Brain pericyte (primary cell): ENCODE measurements around the gene P4HA2.
A peak's percentile ranks its signal among the peaks of the same experiment; 100 is the strongest.

ENCODE experiments used
- DNase-seq: peaks from one replicate; pipeline ENCODE4 v3.0.0-alpha.2; 2012; ENCODE audit warnings: low read depth, low spot score

The P4HA2 gene

DNA sequence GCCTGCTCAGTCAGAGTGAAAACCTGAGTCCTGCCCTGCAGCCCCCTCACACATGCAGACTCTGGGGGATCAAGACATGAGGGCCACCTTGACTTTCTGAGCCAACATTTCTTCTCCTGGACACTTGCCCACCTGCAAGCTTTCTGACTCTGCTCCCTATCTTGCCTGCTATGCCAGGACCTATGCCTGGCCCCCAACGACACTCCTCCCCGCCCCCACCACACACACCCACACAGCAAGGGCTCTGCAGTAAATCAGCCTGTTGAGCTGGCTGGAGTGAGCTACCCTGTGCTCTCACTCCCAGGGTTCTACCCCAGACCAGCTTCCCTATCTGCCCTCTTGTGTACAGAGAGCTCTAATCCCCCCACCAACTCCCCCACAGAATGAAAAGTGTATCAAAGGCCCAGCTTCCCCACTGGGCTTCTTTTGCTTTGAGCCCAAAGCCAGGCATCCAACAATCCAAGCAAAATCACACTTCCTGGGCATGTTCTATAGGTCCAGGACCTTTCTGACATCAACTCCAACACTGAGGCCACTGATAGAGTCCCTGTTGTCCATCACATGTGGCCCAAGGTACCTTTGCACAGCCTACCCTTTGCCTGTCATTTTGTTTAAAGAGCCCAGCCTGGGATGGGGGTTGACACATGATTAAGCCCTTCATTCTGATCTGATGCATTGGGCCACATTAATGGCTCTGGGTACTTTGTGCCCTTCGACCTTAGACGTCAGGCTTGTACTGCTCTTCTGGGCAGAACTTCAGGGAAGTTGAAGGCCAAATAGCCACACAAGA lies 37.1 kb upstream of the P4HA2 start:
- DNase-seq, result no peak

DNA sequence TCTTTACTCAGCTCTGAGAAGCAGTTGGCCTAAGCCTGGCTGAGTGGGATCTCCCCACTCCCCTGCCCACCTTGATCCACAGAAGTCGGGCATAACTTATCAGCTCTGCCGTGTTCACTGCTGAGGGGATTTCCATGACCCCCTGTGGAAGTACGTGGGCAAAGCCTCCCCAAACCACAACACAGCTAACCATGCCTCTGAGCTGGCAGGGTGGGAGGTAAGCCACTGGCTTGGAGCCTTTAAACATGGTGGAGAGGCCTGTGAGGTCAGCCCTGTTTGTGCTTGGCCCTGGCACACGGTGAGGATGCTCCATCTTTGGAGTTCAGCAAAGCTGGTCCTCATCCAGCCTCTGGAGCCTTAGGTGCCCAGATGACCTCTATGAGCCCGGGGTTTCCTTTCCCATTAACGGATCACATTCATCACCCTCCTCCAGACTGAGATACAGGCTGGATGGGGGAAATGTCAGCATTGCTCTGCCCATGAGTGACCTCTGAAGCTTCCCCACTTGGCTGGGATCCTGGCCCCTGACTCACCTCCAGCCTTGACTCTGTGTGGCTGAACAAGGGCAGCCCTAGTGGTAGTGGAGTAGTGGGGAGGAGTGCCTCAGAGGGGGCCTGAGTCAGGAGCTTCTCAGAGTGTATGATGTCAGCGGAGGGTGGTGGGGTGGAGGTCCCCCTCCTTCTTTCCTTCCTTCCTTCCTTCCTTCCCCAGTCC lies 36.1 kb upstream of the P4HA2 start:
- DNase-seq, result no peak

DNA sequence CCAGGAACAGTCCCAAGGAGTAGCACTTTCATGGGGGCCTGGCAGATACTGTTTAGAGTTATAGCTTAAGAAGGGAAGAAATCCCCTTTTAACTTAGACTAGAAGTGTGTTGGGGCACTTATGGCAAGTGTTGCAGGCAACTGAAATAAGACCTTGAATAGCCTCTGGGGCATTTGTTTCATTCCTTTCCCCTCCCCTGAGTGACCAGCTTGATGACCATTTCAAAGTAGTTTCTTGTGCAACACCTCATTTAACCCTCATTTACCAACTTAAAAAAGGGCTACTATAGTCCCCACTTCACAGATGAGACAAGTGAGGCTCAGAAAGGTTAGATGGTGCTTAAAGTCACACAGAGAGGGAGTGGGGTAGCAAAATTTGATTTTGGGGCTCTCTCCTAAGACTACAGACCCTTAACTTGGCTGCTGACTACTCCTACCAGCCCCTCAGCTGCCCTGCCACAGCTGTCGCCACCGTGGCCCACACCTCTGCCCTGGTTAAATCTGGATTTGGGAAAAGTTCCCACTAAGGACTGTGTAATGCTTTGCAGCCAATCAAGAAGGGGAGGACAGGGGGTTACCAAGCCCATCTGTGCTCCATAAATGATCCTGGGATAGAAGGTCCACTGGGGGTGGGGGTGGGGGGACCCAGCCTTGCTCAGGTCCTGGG lies 35.4 kb upstream of the P4HA2 start:
- DNase-seq, result no peak

DNA sequence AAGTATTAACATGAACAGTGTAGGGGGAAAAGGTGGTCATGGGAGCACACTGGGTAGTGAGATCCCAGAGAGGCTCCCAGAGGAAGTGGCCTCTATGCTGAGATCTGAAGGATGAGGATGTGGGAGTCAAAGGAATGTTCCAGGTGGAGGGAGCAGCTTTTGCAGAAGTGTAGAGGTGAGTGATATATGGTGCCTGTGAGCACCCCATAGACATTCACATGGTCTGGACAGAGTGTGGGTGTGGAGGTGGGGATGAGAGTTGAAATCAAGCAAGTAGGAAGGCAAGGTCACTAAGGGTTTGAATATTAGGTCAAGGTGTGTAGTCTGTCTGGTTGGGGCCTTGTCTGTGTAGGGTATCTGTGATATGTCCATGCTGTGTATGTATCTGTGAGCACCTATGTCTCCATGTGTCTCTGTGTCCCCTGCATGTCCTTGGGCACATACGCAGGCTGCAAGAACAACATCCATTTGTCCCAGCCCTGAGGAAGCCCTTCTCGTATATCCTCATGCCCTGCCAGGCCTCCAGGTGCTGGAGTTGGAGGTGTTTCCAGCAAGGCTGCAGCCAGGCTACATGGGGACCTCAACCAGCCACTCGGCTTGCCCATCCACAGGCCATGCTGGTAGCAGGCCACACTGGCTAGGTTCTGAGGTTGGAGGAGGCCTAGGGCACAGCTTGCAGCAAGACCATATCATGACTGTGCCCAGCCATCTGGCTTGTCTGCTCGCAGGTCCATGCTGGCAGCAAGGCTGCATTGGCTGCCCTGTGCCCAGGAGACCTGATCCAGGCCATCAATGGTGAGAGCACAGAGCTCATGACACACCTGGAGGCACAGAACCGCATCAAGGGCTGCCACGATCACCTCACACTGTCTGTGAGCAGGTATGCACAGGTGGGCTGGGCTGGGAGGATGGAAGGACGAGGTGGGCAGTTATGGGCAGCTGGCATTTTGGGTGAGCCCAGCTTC lies 34.5 kb upstream of the P4HA2 start:
- DNase-seq, result no peak

DNA sequence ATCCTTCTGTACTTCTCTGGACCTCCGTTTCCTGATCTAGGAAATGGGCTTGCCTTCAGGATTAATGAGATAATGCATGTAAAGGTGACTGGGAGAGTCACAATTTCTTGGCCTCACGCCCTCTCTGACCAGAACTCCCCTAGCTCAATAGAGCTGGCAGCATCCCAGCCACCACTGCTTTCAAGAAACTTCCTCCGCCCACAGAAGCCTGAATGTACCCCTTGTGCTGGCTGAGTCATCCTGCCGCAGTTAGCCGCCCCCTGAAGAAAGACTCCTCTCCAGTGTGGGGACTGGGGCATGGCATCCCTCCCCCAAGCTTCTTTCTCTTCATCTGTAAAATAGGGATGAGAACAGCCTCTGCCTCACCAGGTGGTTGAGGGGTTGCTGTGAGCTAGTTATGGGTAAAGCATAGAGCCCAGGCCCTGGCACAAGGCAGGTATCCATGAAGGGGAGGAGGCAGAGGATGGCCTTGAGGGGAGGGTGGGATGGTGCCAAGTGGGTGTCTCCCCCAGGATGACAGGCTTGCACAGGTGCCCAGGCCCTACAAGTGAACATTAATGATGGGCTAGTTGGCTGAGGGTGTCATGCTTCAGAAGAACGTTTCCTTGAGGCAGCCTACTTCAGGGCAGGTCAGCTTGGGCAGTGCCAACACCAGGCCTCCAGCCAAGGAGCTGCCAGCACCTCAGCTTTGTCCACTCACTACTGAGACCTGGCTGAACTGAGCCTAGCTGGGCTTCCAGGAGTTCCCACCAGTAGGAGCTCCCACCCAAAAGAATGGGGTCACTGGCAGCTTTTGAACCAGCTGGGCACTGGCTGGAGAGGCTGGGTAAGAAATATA lies 33.3 kb upstream of the P4HA2 start:
- DNase-seq, result no peak

DNA sequence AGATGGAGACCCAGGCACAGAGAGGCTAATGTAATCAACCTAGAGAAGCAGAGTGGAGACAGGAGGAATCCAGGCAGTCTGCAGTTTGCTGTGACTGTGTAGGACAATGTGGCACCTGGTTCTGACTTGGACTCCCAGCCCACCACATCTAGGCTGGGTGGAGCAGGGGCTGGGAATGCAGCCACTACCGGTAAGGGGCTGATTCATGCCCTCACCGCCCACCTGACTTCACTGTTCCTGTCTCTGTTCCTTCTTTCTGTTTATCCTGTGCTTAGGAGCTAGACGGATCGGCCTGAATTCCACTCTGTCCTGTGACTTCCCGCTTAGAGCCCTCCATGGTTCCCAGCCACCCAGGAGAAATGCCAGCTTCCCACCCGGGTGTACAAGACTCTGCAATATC lies 32.4 kb upstream of the P4HA2 start:
- no peak for DNase-seq

DNA sequence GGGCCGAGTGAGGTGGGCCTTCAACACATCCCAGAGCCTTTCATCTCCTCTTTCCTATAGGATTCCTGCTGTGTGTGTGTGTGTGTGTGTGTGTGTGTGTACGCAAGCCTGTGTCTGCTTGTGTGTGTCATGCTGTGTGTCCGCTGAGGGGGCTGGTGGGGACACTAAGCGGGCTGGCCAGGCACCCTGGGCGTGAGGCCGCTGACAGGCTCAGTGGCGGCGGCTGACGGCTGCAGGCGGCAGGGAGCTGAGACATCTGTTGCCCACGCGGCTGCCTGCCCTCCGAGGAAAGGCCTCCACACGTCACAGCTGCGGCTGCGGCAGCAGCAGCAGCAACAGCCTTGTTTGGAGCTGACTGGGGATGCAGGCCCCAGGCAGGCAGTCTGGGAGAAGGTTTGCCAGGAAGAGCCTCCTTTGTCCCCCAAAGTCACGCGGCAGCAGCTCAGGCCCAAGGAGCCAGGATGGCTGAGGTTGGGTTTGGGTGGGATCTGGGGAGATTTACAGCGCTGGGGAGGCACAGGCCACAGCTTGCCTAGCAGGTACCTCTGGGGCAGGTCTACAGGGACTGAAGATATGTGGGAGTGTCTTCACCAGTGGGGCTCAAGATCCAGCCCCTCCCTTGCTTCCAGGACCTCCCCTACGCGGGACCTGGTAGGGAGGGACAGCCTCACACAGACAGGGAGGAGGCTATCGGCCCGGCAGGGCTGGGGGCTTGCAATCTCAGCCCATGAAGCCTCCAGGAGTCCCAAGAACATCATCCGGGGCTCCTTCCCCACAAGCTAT lies 31.6 kb upstream of the P4HA2 start:
- peak; percentile 81 for DNase-seq

DNA sequence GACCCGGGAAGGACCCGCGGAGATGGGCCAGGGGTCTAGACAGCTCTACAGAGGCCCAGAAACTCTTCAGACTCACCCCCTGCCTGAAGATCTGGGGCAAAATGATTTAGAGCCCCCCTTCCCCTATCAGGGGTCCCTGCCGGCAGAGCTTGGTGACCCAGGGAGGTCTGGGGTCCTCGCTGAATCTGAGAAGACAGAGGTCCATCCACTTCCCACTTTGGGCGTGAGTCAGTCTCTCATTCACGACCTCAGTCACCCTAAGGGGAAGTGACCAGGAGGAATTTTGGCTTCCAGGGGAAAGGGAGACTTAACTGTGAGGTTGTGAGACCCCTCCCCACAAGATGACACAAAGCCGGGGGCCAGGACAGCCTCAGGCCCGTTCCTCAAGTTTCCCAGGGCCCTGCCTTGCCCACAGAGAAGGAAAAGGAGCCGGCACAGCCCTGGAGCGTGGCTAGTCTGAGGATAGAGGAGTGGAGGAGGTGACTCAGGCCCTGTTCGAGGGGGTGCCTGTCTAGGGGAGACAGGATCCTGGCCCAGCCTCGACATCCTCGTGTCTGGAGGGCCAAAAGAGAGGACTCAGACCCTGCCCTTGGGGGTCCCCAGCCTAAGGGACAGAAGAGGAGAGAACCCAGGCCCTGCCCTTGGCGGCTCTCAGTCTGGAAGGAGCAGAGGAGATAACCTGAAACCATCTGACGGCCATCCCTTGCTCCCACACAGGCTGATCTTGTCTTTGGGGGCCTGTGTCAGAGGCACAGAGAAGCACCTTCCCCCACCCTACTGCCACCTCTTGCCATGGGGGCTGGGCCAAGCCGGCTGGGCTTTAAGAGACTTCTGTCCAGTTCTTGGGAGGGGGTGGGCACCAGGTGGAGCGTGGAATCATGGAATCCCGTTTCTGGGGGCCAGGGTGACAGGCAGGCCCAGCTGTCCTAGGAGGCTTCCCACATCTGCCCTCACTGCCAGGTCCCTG lies 30.7 kb upstream of the P4HA2 start:
- DNase-seq, result no peak

DNA sequence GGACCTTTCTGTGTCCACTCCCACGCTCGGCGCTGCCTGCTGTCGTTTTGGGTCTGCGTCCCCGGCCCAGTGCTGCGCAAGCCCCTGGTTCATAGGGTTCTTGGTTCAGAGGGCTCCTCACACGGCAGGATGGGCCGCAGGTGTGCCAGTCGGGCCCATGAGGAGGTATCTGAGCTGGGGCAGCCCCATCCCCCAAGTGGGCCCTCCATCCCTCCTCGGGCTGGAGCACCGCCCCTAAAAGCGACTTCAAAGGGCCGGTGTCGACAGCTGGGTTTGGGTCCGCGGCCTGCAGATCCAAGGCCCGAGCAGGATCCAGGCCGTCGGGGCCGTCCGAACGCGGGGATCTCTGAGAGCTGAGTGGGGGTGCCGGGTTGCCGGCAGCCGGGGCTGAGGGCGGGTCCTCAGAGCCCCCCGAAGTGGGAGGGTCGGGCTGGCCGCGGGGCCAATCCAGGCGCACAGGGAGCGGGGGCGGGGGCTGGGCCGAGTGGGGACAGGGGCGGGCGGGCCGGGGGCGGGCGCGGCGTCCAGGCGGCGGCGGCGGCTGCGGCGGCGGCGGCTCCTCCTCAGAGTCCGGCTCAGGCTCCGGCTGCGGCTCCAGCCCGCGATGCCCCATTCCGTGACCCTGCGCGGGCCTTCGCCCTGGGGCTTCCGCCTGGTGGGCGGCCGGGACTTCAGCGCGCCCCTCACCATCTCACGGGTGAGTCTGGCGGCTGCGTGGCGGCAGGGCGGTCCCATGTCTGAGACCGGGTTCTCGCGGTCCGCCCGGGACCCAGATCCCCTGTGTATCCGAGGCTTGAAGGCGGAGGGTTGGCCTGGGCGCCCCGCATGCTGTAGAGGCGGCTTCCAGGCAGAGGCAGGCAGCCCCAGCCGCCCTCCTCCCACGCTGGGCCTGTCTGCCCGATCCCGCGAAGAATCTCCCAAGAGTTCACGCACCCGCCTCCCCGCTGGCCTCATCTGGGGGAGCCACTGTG lies 29.8 kb upstream of the P4HA2 start, which contains the start of gene PDLIM4:
Gene PDLIM4, plus strand, starts transcription at position 566 of the 971 bp plus-strand sequence. Its CDS starts 39 bp downstream, at position 605.
- DNase-seq, result no peak

DNA sequence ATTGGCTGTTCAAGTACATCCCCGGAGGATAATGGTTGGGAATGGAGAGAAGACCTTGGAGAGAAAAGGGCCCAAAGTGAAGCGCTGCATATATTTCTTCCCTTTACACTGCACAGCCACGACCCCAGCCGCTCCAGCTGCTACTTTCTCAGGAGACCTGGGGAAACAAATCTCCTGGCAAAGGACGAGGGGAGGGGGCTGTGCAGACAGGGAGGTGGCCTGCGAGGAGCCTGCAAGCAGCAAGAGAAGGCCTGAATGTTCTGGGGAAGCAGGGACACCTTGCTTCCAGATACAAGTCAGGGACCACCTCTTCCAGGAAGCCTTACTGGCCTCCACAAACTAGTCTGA lies 29.1 kb upstream of the P4HA2 start:
- no peak for DNase-seq

DNA sequence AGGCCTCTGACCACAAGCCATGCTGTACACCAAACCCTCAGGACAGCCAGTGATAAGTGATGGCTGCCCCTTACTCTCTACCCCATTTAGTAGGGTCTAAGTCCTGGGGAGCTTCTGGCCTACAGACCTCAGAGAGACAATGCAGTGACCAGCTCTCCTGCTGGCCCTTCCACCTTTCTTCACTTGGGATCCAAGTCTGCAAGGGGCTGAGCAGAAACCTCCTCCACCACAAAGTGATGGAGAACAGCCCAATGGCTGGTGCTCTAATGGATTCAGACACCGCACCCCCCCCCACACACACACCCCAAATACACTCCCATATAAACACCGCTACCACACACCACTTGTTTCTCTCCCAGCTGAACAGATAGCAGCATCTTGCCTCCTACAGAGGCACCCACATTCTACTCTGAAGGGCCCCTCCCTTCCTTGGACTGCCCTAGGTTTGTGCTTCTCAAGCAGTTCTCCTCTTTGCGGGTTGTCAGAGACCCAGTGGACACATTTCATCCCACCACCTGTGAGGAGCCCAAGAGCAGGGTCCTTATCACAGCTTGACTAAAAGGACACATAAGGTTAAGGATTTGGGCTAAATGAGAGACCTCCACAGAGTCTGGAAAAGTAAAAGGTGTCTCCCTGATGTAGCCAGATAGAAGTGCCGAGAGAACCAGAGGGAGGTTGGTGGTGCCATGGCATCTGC lies 28.6 kb upstream of the P4HA2 start:
- DNase-seq, result no peak

DNA sequence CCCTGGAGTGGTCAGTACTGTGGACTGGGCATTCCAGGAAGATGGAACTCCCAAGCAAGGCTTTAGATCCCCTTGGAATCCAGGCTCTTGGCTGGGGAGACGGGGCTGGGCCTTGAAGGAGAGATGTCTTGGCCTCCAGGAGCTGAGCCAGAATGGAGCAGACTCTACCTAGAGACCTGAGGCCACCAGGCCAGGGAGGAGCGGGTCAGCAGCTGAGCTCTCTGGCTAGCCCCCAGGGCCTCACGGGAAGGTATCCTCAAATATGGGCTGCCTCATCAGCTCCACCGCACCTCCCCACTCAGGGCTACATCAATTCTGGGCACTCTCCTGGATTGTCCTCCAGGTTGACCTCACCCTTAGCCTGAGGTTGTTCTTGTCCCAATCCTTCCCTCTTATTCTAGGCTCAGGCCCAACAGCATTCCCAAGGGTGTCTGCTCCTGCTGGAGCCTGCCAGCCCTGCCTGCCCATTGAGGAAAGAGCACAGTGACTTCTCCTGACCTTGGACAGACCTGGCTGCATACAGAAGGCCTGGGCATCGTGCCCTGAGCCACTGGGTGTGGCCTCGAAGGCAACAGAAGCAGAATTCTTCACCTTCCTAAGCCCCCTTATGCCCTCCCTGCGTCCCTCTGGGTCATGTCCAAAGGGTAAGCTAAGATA lies 26.8 kb upstream of the P4HA2 start:
- DNase-seq, result no peak

DNA sequence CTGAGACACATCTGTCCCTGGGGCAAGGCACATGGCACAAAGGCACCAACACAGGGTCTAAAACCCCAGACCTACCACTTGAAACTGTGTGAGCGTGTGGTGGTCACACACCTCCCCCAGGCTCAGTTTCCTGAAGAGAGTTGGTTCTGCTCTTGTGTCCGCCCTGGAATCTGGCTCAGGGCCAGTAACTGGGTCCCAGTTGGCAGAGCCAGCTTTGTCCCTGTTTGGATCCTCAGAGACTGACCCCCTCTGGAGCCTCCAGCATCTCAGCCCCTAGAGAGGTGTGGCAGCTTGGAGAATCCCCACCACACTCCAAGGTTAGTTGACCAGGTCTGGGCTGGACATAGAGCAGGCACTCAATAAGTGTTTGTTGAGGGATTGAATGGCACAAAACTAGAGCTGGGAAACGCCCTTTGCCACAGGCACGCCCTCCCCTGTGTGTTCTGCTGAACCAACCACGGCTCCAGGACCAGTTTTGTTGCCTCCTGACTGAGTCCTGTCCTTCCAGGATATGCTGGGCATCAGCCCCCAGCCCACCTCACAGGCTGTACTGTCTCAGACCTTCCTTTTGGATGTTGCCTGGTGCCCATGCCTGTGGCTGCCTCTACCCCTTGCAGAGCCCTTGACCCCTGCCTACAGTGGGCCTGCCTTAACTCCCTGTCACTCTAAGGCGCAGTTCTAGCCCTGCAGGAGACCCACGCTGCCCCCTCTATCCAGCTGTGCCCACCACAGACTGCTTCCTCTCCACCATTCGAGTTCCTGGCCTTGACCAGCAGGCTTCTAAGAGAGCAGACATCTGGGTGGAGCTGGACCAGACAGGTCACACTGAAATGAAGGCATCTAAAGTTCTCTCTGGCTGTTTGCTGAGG lies 26.0 kb upstream of the P4HA2 start:
- DNase-seq, result no peak

DNA sequence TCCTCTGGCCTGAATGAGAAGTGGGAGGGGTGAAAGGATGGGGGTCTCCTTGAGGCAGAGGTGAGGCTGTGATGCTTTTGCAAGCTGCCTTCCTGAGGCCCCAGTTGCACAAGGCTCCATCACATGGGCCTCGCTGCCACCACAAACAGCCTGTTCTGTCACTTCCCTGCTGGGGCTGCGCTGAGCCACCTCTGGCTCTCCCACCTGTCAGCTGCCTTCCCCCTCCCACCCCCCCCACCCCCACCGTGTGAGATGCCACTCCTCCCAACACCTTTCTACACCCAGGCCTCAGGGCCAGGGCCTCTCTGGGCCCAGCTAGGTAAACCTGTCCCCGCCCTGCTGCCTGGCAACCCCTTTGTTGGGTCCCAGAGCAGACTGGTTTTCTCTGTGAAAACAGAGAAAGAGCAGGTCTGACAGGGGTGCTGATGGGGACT lies 25.4 kb upstream of the P4HA2 start:
- no peak for DNase-seq

DNA sequence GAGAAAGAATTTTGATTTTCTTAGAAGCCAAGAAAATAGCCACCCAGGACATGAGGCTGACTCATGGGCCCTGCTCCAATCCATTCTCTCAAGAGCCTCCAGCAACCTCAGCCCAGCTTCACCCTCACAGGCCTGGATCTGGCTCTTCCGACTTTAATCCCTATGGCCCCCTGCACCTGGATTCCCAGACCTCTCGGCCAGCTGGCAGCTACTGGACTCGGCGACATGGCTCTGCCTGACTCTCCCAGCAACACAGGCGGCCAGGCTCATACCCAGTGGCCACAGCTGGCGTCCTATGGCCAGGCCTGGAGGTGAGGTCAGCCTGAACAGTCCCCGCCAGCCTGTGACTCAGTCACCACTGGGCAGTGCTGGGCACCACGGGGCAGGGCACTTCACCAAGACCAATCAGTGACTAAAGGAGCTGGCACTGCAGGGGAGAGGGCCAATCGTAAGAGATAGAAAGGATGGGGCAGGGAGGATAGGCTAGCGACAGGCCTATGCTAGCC lies 23.6 kb upstream of the P4HA2 start:
- DNase-seq, result no peak
